Lower lobe of right lung (tissue), 2 donors: ENCODE data around the gene GPR32. TPM values are rescaled to one million over a fixed set of nuclear protein-coding genes. Genes with fewer than 3 reads are reported as not detected.

Source experiments
- ATAC-seq, 2 donors: fragments of 200-7000 bp; cut with Tn5 transposase; one replicate each; pipeline ENCODE4 v1.9.1; 2020 to 2022; ENCODE audit warnings: mild to moderate bottlenecking in 2 of 2, moderate library complexity in 2 of 2
- DNase-seq: peaks from one replicate; pipeline ENCODE4 v3.0.0-alpha.2; 2020
- H3K27ac ChIP-seq: fragments of 200-600 bp; one replicate; pipeline ENCODE4 v1.8.0; 2022
- H3K27me3 ChIP-seq: fragments of 200-600 bp; one replicate; pipeline ENCODE4 v1.8.0; 2022; ENCODE audit warnings: low read depth
- H3K36me3 ChIP-seq: fragments of 200-600 bp; one replicate; pipeline ENCODE4 v1.8.0; 2022; ENCODE audit warnings: mild to moderate bottlenecking
- H3K4me1 ChIP-seq: fragments of 200-600 bp; one replicate; pipeline ENCODE4 v1.8.0; 2022
- H3K4me3 ChIP-seq: fragments of 200-600 bp; one replicate; pipeline ENCODE4 v1.8.0; 2022; ENCODE audit warnings: mild to moderate bottlenecking
- H3K9me3 ChIP-seq: fragments of 200-600 bp; one replicate; pipeline ENCODE4 v1.8.0; 2022
- intact Hi-C: fragments of 100-400 bp; cut with DNase I; formaldehyde crosslinking; loops from one replicate; pipeline ENCODE4 v1.11.0; 2022
- total RNA-seq: library from RNA; stranded (reverse); fragmentation: NEBNext Ultra II Directional; extraction: Animal tissue kit (Norgen Biotek cat#: 25700); gene quantifications from one replicate; pipeline ENCODE4 v1.2.1, GENCODE V29; 2021
- TF ChIP-seq, protein P1 (sequence below): fragments of 200-600 bp; IDR thresholded peaks from one replicate; pipeline ENCODE4 v1.8.0; 2022; ENCODE audit warnings: antibody characterized with exemption, mild to moderate bottlenecking
- donor health status: DM: no; HTN: yes; CAD: no; lungs with severe emphysema.

Gene GPR32
- total RNA-seq, 1 donor from 2014 or later: not detected

DNA sequence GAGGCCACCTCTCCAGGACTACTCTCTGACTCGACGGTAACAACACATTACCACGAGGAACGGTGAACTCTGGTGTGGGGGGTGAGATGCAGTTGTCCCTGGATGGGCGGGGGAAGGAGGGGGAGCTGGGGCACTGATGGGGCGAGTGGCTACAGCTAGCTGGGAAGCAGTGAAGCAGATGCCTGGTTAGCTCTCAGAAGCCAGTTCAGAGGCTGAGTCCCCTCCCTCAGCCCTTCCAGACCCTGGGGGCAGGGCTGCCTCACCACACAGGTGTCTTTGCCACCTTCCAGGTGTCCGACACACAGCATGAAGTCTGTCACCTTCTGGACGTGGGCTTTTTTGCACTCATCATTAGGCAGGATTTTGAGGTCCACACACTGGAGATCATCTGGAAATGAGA, 49.4 kb downstream of the GPR32 start:
- Histone ChIP-seq H3K27ac (no peak overlapping the region), H3K9me3 (no peaks in the 10 kb centered on the region), H3K36me3 (no peaks in the 10 kb centered on the region), H3K4me1 (peaks cover 8% of the 10 kb centered on the region), H3K4me3 (no peak overlapping the region), H3K27me3 (peaks cover 75% of the 10 kb centered on the region)
- no peak for DNase-seq
- TF ChIP-seq, protein P1, sequence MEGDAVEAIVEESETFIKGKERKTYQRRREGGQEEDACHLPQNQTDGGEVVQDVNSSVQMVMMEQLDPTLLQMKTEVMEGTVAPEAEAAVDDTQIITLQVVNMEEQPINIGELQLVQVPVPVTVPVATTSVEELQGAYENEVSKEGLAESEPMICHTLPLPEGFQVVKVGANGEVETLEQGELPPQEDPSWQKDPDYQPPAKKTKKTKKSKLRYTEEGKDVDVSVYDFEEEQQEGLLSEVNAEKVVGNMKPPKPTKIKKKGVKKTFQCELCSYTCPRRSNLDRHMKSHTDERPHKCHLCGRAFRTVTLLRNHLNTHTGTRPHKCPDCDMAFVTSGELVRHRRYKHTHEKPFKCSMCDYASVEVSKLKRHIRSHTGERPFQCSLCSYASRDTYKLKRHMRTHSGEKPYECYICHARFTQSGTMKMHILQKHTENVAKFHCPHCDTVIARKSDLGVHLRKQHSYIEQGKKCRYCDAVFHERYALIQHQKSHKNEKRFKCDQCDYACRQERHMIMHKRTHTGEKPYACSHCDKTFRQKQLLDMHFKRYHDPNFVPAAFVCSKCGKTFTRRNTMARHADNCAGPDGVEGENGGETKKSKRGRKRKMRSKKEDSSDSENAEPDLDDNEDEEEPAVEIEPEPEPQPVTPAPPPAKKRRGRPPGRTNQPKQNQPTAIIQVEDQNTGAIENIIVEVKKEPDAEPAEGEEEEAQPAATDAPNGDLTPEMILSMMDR: no peak
- no peak for ATAC-seq
- intact Hi-C loops: no loop called here

DNA sequence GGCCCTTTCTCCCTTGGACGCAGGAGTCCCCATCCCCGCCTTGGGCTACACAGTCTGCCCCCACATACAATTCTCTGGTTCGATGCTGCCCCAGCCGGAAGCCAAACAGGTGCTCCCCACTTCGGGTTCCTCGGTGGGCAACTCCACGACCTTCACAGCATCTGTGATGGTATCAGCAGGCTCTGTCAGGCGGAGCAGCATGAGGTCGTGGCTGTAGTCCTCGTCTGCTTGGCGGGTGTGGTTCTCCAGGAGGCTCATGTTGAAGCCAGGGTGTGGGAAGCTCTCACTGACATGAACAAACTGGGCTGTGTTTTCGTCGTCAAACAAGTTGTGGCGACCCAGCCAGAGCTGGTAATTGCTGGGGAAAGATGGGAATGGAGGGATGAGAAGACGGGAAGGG, 49.8 kb downstream of the GPR32 start:
- TF ChIP-seq, protein P1: no peak
- intact Hi-C loops: no loop called here
- ATAC-seq: no peak
- H3K4me3 ChIP-seq: no peak overlapping the region
- no peaks in the 10 kb centered on the region for H3K9me3 ChIP-seq
- no peak for DNase-seq
- peaks cover 8% of the 10 kb centered on the region for H3K4me1 ChIP-seq
- no peak overlapping the region for H3K27ac ChIP-seq
- H3K27me3 ChIP-seq: peaks cover 75% of the 10 kb centered on the region
- no peaks in the 10 kb centered on the region for H3K36me3 ChIP-seq

DNA sequence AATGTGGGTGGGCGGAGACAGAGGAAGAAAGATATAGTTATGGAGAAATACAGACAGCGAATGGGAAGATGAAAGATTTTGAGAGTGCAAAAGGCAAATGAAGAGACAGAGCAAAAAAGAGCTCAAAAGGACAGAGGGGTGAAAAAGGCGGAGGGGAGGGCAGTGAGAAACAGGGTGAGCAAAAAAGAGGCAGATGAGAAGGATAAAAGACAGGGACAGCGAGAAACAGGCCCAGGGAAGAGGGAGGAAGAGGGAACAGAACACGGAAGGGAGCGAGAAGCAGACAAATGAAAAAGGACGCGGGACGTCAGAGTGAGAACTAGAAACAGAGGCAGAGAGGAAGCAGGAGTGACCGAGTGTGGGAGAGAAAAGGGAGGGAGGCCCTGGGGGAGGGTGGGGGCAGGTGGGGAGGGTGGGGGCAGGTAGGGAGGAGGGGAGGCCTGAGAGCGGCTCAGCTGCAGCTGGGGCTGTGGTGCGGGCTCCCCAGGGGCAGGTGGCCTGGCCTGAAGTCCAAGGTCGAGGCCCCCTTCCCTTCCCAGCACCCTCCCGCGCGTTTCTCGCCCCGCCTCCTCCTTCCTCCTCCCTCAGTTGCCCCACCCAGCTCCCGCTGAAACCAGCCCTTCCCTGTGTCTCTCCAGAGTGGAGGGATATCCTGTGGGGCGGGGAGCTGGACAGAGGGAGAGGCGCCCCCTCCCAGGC, 50.4 kb downstream of the GPR32 start:
- DNase-seq: no peak
- no peak for ATAC-seq
- H3K27ac ChIP-seq: no peak overlapping the region
- intact Hi-C loops: no loop called here
- peak overlapping the region; percentile 8 for H3K4me3 ChIP-seq
- no peaks in the 10 kb centered on the region for H3K36me3 ChIP-seq
- H3K9me3 ChIP-seq: no peaks in the 10 kb centered on the region
- peaks cover 75% of the 10 kb centered on the region for H3K27me3 ChIP-seq
- H3K4me1 ChIP-seq: peaks cover 8% of the 10 kb centered on the region
- TF ChIP-seq, protein P1: no peak

DNA sequence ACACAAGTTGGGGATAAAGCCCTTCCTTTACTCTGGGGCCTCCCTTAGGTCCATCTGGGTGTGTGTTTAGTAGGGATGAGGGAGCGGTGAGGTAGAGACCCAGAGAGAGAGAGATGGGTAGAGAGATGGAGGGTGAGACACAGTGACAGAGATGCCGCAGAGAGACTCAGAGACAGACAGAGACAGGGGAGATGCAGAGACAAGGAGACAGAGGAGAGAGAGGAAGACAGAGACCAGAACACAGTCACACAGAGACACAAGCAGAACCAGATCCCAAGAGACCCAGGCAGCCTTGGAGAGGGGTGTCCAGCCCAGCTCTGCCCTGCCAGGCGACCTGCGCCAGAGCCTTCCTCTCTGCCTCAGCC, 51.0 kb downstream of the GPR32 start:
- TF ChIP-seq, protein P1: no peak
- Histone ChIP-seq H3K36me3 (no peaks in the 10 kb centered on the region), H3K4me1 (peaks cover 8% of the 10 kb centered on the region), H3K4me3 (no peak overlapping the region), H3K27me3 (peaks cover 74% of the 10 kb centered on the region), H3K9me3 (no peaks in the 10 kb centered on the region), H3K27ac (no peak overlapping the region)
- intact Hi-C loops: no loop called here
- ATAC-seq (no peak), DNase-seq (no peak)

Other genes starting within 250 kb of the GPR32 start
- 3.9 TPM for gene LRRC4B, start 202.0 kb upstream of the GPR32 start, total RNA-seq
- 1.2 TPM for gene SYT3, start 130.6 kb upstream of the GPR32 start, total RNA-seq
- gene C19orf81, start 121.0 kb upstream of the GPR32 start, total RNA-seq: 5.2 TPM
- gene SHANK1, start 50.7 kb upstream of the GPR32 start, total RNA-seq: 0.71 TPM
- gene CLEC11A, start 47.1 kb upstream of the GPR32 start, total RNA-seq: 9.8 TPM
- not detected for gene ACP4, start 20.0 kb downstream of the GPR32 start, total RNA-seq
- 1.9 TPM for gene KLK1, start 53.3 kb downstream of the GPR32 start, total RNA-seq
- gene KLK15, start 63.1 kb downstream of the GPR32 start, total RNA-seq: not detected
- not detected for gene KLK3, start 84.5 kb downstream of the GPR32 start, total RNA-seq
- gene KLK2, start 103.0 kb downstream of the GPR32 start, total RNA-seq: not detected
- gene KLK4, start 140.9 kb downstream of the GPR32 start, total RNA-seq: not detected
- gene KLK5, start 182.6 kb downstream of the GPR32 start, total RNA-seq: not detected
- not detected for gene KLK6, start 199.1 kb downstream of the GPR32 start, total RNA-seq
- not detected for gene KLK7, start 213.5 kb downstream of the GPR32 start, total RNA-seq
- gene KLK8, start 231.1 kb downstream of the GPR32 start, total RNA-seq: not detected
- gene KLK10, start 249.2 kb downstream of the GPR32 start, total RNA-seq: 5.7 TPM